Breast epithelium (tissue), 3 donors: ENCODE results near the gene ABHD11.

Experiments
- POLR2A ChIP-seq: fragments of 450-650 bp; IDR thresholded peaks from one replicate; pipeline ENCODE4 v1.6.1; 2016; ENCODE audit warnings: antibody characterized with exemption, mild to moderate bottlenecking, moderate library complexity
- TF ChIP-seq, protein P1 (sequence below), 3 donors: fragments of 450-650 bp; IDR thresholded peaks; one replicate each; pipeline ENCODE4 v1.5.1; 2016 to 2017; ENCODE audit warnings: antibody characterized with exemption in 3 of 3, mild to moderate bottlenecking in 3 of 3, moderate library complexity in 3 of 3

DNA sequence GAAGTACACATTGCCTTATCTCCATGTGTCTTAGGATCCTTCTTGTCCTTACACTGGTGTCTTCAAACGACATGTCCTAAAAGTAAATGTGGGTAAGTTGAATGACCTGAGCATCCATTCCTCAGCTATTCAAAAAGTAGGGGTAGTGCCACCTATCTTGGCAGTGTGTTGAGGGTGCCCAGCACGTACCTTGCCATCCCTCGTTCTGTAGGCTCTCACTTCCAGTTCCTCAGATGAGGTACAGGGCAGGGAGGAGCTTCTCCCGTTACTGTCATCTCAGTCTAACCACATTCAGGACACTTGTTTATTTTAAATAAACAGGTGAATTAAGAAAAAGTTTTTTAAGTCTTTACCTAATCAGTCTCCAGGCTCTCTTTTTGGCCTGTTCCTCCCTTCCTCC, 42.2 kb downstream of the ABHD11 start:
- TF ChIP-seq, protein P1, sequence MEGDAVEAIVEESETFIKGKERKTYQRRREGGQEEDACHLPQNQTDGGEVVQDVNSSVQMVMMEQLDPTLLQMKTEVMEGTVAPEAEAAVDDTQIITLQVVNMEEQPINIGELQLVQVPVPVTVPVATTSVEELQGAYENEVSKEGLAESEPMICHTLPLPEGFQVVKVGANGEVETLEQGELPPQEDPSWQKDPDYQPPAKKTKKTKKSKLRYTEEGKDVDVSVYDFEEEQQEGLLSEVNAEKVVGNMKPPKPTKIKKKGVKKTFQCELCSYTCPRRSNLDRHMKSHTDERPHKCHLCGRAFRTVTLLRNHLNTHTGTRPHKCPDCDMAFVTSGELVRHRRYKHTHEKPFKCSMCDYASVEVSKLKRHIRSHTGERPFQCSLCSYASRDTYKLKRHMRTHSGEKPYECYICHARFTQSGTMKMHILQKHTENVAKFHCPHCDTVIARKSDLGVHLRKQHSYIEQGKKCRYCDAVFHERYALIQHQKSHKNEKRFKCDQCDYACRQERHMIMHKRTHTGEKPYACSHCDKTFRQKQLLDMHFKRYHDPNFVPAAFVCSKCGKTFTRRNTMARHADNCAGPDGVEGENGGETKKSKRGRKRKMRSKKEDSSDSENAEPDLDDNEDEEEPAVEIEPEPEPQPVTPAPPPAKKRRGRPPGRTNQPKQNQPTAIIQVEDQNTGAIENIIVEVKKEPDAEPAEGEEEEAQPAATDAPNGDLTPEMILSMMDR (IDR thresholded peaks at IDR 0.05), result no peak
- no peak for TF ChIP-seq POLR2A
